NCI-H128 (cell line): Measurements from ENCODE around the gene KIF5C.
"Not testable (repeated sequence)": the region's sequence is repeated elsewhere in the genome, so short reads cannot be mapped to it uniquely, and the experiment has no call there.

ENCODE experiments used
- DNase-seq: peaks from one replicate; lab custom pipeline; 2025; ENCODE audit not compliant: unreplicated experiment; lab: John Stamatoyannopoulos, UW

The KIF5C gene

GRCh38 chr2:148959745-148960144, 84.7 kb downstream of the KIF5C start:
- DNase-seq: no peak

GRCh38 chr2:148960483-148960882, 85.5 kb downstream of the KIF5C start:
- no peak for DNase-seq

- no peak for DNase-seq
Observed at GRCh38 chr2:148963461-148963860, 88.4 kb downstream of the KIF5C start.

- peak; percentile 82 for DNase-seq
Observed at GRCh38 chr2:148965623-148966437, 90.8 kb downstream of the KIF5C start.

GRCh38 chr2:148966438-148966758, 91.4 kb downstream of the KIF5C start:
- no peak for DNase-seq

GRCh38 chr2:148967056-148967455, 92.0 kb downstream of the KIF5C start:
- no peak for DNase-seq

GRCh38 chr2:148967578-148967977, 92.6 kb downstream of the KIF5C start:
- DNase-seq: no peak

- no peak for DNase-seq
Observed at GRCh38 chr2:148968301-148968700, 93.3 kb downstream of the KIF5C start.

GRCh38 chr2:148968776-148969319, 93.8 kb downstream of the KIF5C start:
- no peak for DNase-seq

- no peak for DNase-seq
Observed at GRCh38 chr2:148969659-148970061, 94.6 kb downstream of the KIF5C start.

- DNase-seq: no peak
Observed at GRCh38 chr2:148970385-148970784, 95.4 kb downstream of the KIF5C start.

- DNase-seq: no peak
Observed at GRCh38 chr2:148971547-148971946, 96.5 kb downstream of the KIF5C start.

- no peak for DNase-seq
Observed at GRCh38 chr2:148974095-148974494, 99.1 kb downstream of the KIF5C start.

GRCh38 chr2:148978026-148978685, 103.1 kb downstream of the KIF5C start:
- DNase-seq: no peak

- DNase-seq: no peak
Observed at GRCh38 chr2:148978706-148979105, 103.7 kb downstream of the KIF5C start.

GRCh38 chr2:148979164-148979918, 104.3 kb downstream of the KIF5C start:
- no peak for DNase-seq

- DNase-seq: peak; percentile 6
Observed at GRCh38 chr2:148979919-148980277, 104.9 kb downstream of the KIF5C start.

GRCh38 chr2:148980496-148980895, 105.5 kb downstream of the KIF5C start:
- DNase-seq: not testable (repeated sequence)

- no peak for DNase-seq
Observed at GRCh38 chr2:148981324-148981723, 106.3 kb downstream of the KIF5C start.

- no peak for DNase-seq
Observed at GRCh38 chr2:148981781-148982180, 106.8 kb downstream of the KIF5C start.

- no peak for DNase-seq
Observed at GRCh38 chr2:148982282-148982681, 107.3 kb downstream of the KIF5C start.

GRCh38 chr2:148983896-148984295, 108.9 kb downstream of the KIF5C start:
- DNase-seq: no peak
